Breast epithelium (tissue), 4 donors: ENCODE data around the gene NSMCE4A. TPM values are rescaled to one million over a fixed set of nuclear protein-coding genes. Genes with fewer than 3 reads are reported as not detected.
A peak's percentile ranks its signal among the peaks of the same experiment; 100 is the strongest.

Experiments used
- DNase-seq, 2 donors: peaks; one replicate each; pipeline ENCODE4 v3.0.0-alpha.2; 2019; ENCODE audit warnings: low spot score in 2 of 2
- H3K27ac ChIP-seq, 2 donors: fragments of 200-600 bp; sonication (generic) in 1 of 2; one replicate each; pipeline ENCODE4 v1.5.1; 2016 to 2019; ENCODE audit warnings: mild to moderate bottlenecking in 1 of 2
- H3K27me3 ChIP-seq, 2 donors: fragments of 200-600 bp; sonication (generic) in 1 of 2; one replicate each; pipeline versions ENCODE4 v1.5.1 to v1.6.0; 2017 to 2019; ENCODE audit warnings: control low read depth in 1 of 2, mild to moderate bottlenecking in 1 of 2
- H3K36me3 ChIP-seq: fragments of 200-600 bp; one replicate; pipeline ENCODE4 v1.5.1; 2019
- H3K4me1 ChIP-seq, 2 donors: fragments of 200-600 bp; sonication (generic); one replicate each; pipeline ENCODE4 v1.5.1; 2016 to 2019; ENCODE audit warnings: control low read depth in 1 of 2
- H3K4me3 ChIP-seq, 3 donors: fragments of 200-600 bp; sonication (generic); 1 replicate in 2 of 3; 2 replicates in 1 of 3; pipeline ENCODE4 v1.5.1; 2016 to 2019; ENCODE audit warnings: mild to moderate bottlenecking in 3 of 3, moderate library complexity in 2 of 3
- H3K9me3 ChIP-seq, 2 donors: fragments of 200-600 bp; sonication (generic) in 1 of 2; one replicate each; pipeline ENCODE4 v1.5.1; 2016 to 2019; ENCODE audit warnings: control low read depth in 1 of 2
- POLR2A ChIP-seq: fragments of 450-650 bp; IDR thresholded peaks from one replicate; pipeline ENCODE4 v1.6.1; 2016; ENCODE audit warnings: antibody characterized with exemption, mild to moderate bottlenecking, moderate library complexity
- POLR2AphosphoS5 ChIP-seq, 3 donors: sonication (generic); formaldehyde crosslinking; IDR thresholded peaks; one replicate each; pipeline ENCODE4 v1.6.1; 2017; ENCODE audit warnings: antibody characterized with exemption in 3 of 3
- intact Hi-C: fragments of 100-400 bp; cut with DNase I; formaldehyde crosslinking; loops from one replicate; pipeline ENCODE4 v1.15.1; 2023; ENCODE audit warnings: low total_unique reads
- total RNA-seq, 3 donors: library from RNA; depleted of rRNA; stranded (reverse); fragments of >200 nt; gene quantifications; one replicate each; pipeline ENCODE4 v1.1.0, GENCODE V29; 2016
- TF ChIP-seq, protein P1 (sequence below), 3 donors: fragments of 450-650 bp; IDR thresholded peaks; one replicate each; pipeline ENCODE4 v1.5.1; 2016 to 2017; ENCODE audit warnings: antibody characterized with exemption in 3 of 3, mild to moderate bottlenecking in 3 of 3, moderate library complexity in 3 of 3

Gene NSMCE4A
- total RNA-seq, 3 donors from 2014 or later, result 72.2 to 120 (median 119) TPM

DNA sequence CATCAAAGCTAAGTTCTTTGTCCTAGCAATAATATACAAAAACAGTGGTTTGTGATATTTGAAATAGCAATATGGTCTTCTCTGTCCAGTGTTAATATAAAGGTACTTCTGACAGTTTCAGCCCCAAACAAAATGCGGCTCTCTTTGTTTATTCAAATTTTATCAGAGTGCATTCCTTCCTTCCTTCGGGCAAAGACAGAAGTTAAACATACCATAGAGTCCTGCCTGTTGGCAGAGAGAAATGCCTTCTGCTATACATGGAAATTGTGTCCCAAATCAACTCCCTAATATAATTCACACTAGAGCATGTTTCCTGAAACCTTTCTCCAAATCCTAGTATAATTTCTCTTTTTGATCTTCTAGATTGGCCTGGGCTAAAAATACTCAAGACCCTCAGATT, 26.0 kb downstream of the NSMCE4A start:
- H3K27ac ChIP-seq, result no peak overlapping the region
- TF ChIP-seq POLR2A (no peak), POLR2AphosphoS5 (IDR thresholded peaks at IDR 0.05) (no peak)
- TF ChIP-seq, protein P1, sequence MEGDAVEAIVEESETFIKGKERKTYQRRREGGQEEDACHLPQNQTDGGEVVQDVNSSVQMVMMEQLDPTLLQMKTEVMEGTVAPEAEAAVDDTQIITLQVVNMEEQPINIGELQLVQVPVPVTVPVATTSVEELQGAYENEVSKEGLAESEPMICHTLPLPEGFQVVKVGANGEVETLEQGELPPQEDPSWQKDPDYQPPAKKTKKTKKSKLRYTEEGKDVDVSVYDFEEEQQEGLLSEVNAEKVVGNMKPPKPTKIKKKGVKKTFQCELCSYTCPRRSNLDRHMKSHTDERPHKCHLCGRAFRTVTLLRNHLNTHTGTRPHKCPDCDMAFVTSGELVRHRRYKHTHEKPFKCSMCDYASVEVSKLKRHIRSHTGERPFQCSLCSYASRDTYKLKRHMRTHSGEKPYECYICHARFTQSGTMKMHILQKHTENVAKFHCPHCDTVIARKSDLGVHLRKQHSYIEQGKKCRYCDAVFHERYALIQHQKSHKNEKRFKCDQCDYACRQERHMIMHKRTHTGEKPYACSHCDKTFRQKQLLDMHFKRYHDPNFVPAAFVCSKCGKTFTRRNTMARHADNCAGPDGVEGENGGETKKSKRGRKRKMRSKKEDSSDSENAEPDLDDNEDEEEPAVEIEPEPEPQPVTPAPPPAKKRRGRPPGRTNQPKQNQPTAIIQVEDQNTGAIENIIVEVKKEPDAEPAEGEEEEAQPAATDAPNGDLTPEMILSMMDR (IDR thresholded peaks at IDR 0.05), result no peak
- no peaks in the 10 kb centered on the region for H3K36me3 ChIP-seq
- no peaks in the 10 kb centered on the region for H3K27me3 ChIP-seq
- H3K4me3 ChIP-seq, result no peak overlapping the region
- no peaks in the 10 kb centered on the region for H3K9me3 ChIP-seq
- intact Hi-C loops, result no loop called here
- DNase-seq, result no peak
- H3K4me1 ChIP-seq, result no peaks in the 10 kb centered on the region

GRCh38 chr10:121947343-121948330, 27.4 kb downstream of the NSMCE4A start:
- TF ChIP-seq POLR2AphosphoS5 (IDR thresholded peaks at IDR 0.05) (no peak), POLR2A (no peak)
- TF ChIP-seq, protein P1 (IDR thresholded peaks at IDR 0.05), result no peak

GRCh38 chr10:121942749-121943416, 32.1 kb downstream of the NSMCE4A start:
- Histone ChIP-seq H3K36me3 (no peaks in the 10 kb centered on the region), H3K9me3 (no peaks in the 10 kb centered on the region), H3K27me3 (no peaks in the 10 kb centered on the region), H3K4me1 (peaks cover 0 to 7% of the 10 kb centered on the region in 2 donors), H3K4me3 (no peak overlapping the region), H3K27ac (peak overlapping the region in 1 of 2 donors; percentile 44)
- TF ChIP-seq POLR2A, result no peak
- no peak for TF ChIP-seq POLR2AphosphoS5 (IDR thresholded peaks at IDR 0.05)
- TF ChIP-seq, protein P1 (IDR thresholded peaks at IDR 0.05), result no peak
- no peak for DNase-seq
- intact Hi-C loops, result no loop called here

More at GRCh38 chr10:121947343-121948330, 27.4 kb downstream of the NSMCE4A start:
- Histone ChIP-seq H3K9me3 (no peaks in the 10 kb centered on the region), H3K36me3 (no peaks in the 10 kb centered on the region), H3K4me1 (peaks cover 0 to 5% of the 10 kb centered on the region in 2 donors), H3K27me3 (no peaks in the 10 kb centered on the region), H3K27ac (no peak overlapping the region), H3K4me3 (no peak overlapping the region)
- DNase-seq, result no peak
- intact Hi-C loops, result no loop called here

DNA sequence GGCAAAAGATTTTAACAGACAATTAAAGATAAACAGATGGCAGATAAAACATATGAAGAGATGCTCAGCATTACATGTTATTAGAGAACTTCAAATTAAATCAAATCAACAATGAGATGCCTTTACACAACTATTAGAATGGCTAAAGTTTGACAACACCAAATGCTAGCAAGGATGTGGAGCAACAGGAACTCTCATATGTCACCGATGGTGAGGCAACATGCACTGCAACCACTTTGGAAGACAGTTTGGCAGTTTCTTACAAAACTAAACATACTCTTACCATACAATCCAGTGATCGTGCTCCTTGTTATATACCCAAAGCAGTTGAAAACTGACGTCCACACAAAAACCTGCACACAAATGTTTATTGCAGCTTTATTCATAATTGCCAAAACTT, 33.5 kb downstream of the NSMCE4A start:
- no peak for DNase-seq
- intact Hi-C loops, result no loop called here
- TF ChIP-seq POLR2A (no peak), POLR2AphosphoS5 (IDR thresholded peaks at IDR 0.05) (no peak)
- TF ChIP-seq, protein P1 (IDR thresholded peaks at IDR 0.05), result no peak
- Histone ChIP-seq H3K36me3 (no peaks in the 10 kb centered on the region), H3K9me3 (no peaks in the 10 kb centered on the region), H3K27me3 (no peaks in the 10 kb centered on the region), H3K4me3 (no peak overlapping the region), H3K4me1 (peaks cover 0 to 7% of the 10 kb centered on the region in 2 donors), H3K27ac (no peak overlapping the region)

GRCh38 chr10:121936295-121936694, 38.7 kb downstream of the NSMCE4A start:
- TF ChIP-seq POLR2AphosphoS5 (IDR thresholded peaks at IDR 0.05) (no peak), POLR2A (no peak)
- TF ChIP-seq, protein P1 (IDR thresholded peaks at IDR 0.05), result no peak
- Histone ChIP-seq H3K27ac (no peak overlapping the region), H3K36me3 (no peaks in the 10 kb centered on the region), H3K9me3 (no peaks in the 10 kb centered on the region), H3K4me3 (no peak overlapping the region), H3K4me1 (no peaks in the 10 kb centered on the region), H3K27me3 (no peaks in the 10 kb centered on the region)
- intact Hi-C loops, result no loop called here
- no peak for DNase-seq
